MCF 10A (cell line): ENCODE results near the gene WNT3. TPM values are rescaled to one million over a fixed set of nuclear protein-coding genes. Genes with fewer than 3 reads are reported as not detected.

Source experiments
- BruUV-seq: library from RNA; stranded (reverse); fragments of 400-500 nt; replicated peaks from 2 replicates; lab custom pipeline; 2021; lab: Mats Ljungman, UMichigan
- CTCF ChIA-PET: fragments of 300-600 bp; sonication (Branson Sonifier 250); formaldehyde crosslinking; extraction: SDS; loops from one replicate; lab custom pipeline; 2021; ENCODE audit warnings: antibody characterized with exemption, inconsistent platforms; lab: Yijun Ruan, JAX
- POLR2A ChIA-PET: fragments of 300-600, 350-650 bp; sonication (Branson Sonifier 250); formaldehyde crosslinking; extraction: SDS; loops from one replicate; lab custom pipeline; 2020; ENCODE audit warnings: antibody characterized with exemption, inconsistent platforms; lab: Yijun Ruan, JAX
- DNase-seq: peaks from one replicate; pipeline ENCODE4 v3.0.0-alpha.2; 2018; ENCODE audit not compliant: unreplicated experiment
- H3K27ac Mint-ChIP-seq: one replicate; pipeline ENCODE4 v1.8.0; 2022; ENCODE audit warnings: mild to moderate bottlenecking, low read depth, mixed read lengths; ENCODE audit not compliant: unreplicated experiment
- H3K27me3 Mint-ChIP-seq: one replicate; pipeline ENCODE4 v1.8.0; 2022; ENCODE audit warnings: mixed read lengths; ENCODE audit not compliant: insufficient read depth, unreplicated experiment
- H3K36me3 Mint-ChIP-seq: one replicate; pipeline ENCODE4 v1.8.0; 2022; ENCODE audit warnings: mild to moderate bottlenecking, moderate library complexity, mixed read lengths; ENCODE audit not compliant: insufficient read depth, unreplicated experiment
- H3K4me1 Mint-ChIP-seq: one replicate; pipeline ENCODE4 v1.8.0; 2022; ENCODE audit warnings: mixed read lengths; ENCODE audit not compliant: insufficient read depth, unreplicated experiment
- H3K4me3 Mint-ChIP-seq: one replicate; pipeline ENCODE4 v1.8.0; 2022; ENCODE audit warnings: mild to moderate bottlenecking, moderate library complexity, mixed read lengths; ENCODE audit not compliant: unreplicated experiment
- H3K9me3 Mint-ChIP-seq: one replicate; pipeline ENCODE4 v1.8.0; 2022; ENCODE audit warnings: mixed read lengths; ENCODE audit not compliant: unreplicated experiment
- intact Hi-C: fragments of 100-400 bp; cut with micrococcal nuclease; formaldehyde crosslinking; loops from 2 replicates; pipeline ENCODE4 v1.14.1; 2022
- total RNA-seq: library from RNA; stranded (reverse); gene quantifications from 2 replicates; pipeline ENCODE4 v1.2.3, GENCODE V29; 2022
- TF ChIP-seq, protein P1 (sequence below): fragments of 200-600 bp; IDR thresholded peaks from one replicate; pipeline ENCODE4 v1.8.0; 2022; ENCODE audit warnings: antibody characterized with exemption, mild to moderate bottlenecking; ENCODE audit not compliant: unreplicated experiment

WNT3 gene
- total RNA-seq, 1 experiment from 2014 or later, result 2.4 TPM

DNA sequence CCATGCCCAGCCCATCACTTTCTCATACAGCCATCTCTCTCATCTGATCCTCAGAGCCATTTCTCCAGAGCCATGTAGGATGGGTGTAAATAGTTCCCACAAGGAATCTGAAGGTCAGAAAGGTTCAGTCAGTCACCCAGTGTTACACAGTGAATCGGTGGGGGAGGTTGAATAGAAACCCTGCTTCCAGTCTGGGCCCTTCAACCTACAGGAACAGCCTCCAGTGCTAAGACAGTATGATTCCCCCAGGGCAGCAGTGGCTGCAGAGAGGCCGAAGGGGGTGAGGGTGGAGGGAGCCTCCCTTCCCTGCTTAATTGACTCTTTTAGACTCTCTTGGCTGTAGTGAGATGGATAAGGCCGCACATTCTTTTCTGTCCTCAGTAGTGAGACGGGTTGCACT, 36.5 kb upstream of the WNT3 start:
- CTCF ChIA-PET, result no interaction called here
- POLR2A ChIA-PET, result no interaction called here

DNA sequence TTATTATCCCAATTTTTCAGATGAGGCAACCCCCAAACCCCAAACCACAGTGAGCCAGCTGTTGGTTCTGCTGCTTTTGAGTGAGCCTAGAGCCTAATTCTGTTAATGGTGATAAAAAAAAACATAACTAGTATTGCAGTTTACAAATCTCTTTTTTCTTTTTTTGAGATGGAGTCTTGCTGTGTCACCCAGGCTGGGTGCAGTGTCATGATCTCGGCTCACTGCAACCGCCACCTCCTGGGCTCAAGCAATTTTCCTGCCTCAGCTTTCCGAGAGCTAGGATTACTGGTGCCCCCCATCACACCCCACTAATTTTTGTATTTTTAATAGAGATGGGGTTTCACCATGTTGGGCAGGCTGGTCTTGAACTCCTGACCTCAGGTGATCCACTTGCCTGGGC, 36.0 kb upstream of the WNT3 start:
- TF ChIP-seq, protein P1, sequence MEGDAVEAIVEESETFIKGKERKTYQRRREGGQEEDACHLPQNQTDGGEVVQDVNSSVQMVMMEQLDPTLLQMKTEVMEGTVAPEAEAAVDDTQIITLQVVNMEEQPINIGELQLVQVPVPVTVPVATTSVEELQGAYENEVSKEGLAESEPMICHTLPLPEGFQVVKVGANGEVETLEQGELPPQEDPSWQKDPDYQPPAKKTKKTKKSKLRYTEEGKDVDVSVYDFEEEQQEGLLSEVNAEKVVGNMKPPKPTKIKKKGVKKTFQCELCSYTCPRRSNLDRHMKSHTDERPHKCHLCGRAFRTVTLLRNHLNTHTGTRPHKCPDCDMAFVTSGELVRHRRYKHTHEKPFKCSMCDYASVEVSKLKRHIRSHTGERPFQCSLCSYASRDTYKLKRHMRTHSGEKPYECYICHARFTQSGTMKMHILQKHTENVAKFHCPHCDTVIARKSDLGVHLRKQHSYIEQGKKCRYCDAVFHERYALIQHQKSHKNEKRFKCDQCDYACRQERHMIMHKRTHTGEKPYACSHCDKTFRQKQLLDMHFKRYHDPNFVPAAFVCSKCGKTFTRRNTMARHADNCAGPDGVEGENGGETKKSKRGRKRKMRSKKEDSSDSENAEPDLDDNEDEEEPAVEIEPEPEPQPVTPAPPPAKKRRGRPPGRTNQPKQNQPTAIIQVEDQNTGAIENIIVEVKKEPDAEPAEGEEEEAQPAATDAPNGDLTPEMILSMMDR, result no peak
- POLR2A ChIA-PET, result interaction anchor here (0.8 kb wide), 1 partner anchor 17 kb away, joined by 6 read pairs; no protein-coding TSS in a partner anchor

More for the DNA sequence above, 36.5 kb upstream of the WNT3 start:
- DNase-seq, result no peak
- Mint-ChIP-seq H3K36me3 (no peaks in the 10 kb centered on the region), H3K27me3 (peaks cover 31% of the 10 kb centered on the region), H3K27ac (no peak overlapping the region), H3K9me3 (no peaks in the 10 kb centered on the region), H3K4me3 (no peak overlapping the region), H3K4me1 (no peaks in the 10 kb centered on the region)
- intact Hi-C loops, result no loop called here
- TF ChIP-seq, protein P1, result no peak
- BruUV-seq, result no TSS peak

DNA sequence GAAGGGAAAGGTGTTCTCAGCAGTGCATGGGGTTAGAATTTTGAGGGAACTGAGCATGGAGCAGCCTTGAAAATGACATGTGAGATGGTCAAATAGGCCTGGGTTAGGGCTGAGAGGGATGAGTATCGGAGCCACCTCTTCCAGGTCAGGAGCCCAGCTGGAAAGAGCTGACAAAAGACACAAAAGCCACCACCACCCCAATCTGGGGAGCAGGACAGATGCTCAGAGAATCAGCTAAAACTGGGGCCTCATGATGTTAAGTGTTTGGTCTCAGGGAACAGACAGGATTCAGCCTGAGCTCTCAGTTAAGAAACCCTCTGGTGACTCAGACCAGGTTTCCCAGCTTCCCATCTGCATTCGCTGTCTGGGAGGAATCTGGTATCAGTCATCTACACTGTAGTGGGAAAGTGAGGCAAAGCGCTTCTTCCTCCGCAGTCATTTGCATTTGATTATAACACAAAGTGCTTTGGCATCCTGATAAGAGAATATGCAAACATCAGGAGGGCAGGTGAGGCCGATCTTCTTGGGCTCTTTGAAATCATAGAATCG, 35.5 kb upstream of the WNT3 start:
- POLR2A ChIA-PET, result interaction anchor here (0.8 kb wide), 1 partner anchor 17 kb away, joined by 6 read pairs; no protein-coding TSS in a partner anchor
- DNase-seq, result no peak
- Mint-ChIP-seq H3K36me3 (no peaks in the 10 kb centered on the region), H3K4me3 (no peak overlapping the region), H3K27ac (no peak overlapping the region), H3K9me3 (no peaks in the 10 kb centered on the region), H3K4me1 (no peaks in the 10 kb centered on the region), H3K27me3 (peaks cover 40% of the 10 kb centered on the region)
- BruUV-seq, result no TSS peak
- CTCF ChIA-PET, result interaction anchor here (0.6 kb wide), 1 partner anchor 73 kb away, joined by 4 read pairs; no protein-coding TSS in a partner anchor
- TF ChIP-seq, protein P1, result no peak
- intact Hi-C loops, result no loop called here

More for the DNA sequence above, 36.0 kb upstream of the WNT3 start:
- H3K27me3 Mint-ChIP-seq, result peaks cover 35% of the 10 kb centered on the region
- CTCF ChIA-PET, result no interaction called here
- H3K4me1 Mint-ChIP-seq, result no peaks in the 10 kb centered on the region
- no peaks in the 10 kb centered on the region for H3K9me3 Mint-ChIP-seq
- H3K27ac Mint-ChIP-seq, result no peak overlapping the region
- no peak overlapping the region for H3K4me3 Mint-ChIP-seq
- H3K36me3 Mint-ChIP-seq, result no peaks in the 10 kb centered on the region
- DNase-seq, result no peak
- BruUV-seq, result no TSS peak
- intact Hi-C loops, result no loop called here

DNA sequence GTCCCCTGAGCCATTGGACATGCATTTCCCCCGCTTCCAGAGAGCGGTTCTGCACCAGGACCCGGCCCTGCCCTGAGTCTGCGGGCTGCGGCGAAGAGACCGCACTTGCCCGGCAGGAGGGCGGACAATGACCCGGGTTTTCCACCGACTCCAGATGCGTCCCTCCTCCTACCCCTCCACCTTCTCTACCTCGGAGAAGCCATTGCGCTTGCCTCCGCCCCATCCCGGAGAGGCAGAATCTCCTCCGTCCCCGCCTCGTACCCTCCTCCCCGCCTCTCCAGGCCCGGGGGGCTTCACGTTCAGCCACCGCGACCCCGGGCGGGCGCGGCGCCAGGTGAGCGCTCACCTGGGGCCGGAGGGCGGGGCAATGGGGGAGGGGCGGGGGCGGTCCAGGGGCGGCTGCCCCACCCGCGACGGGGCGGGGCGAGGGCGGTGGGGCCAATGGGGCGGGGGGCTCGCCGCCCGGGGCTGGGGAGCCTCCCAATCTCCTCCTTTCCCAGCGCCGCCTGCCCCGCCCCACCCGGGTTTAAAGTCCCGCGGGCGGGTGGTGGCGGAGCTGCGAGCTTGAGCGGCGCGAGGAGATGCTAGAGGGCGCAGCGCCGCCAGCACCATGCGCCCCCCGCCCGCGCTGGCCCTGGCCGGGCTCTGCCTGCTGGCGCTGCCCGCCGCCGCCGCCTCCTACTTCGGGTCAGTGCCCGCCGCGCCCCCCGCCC, 32.7 kb upstream of the WNT3 start, which contains the start of gene WNT9B:
Gene WNT9B, plus strand, starts transcription at position 555 of the 713 bp plus-strand sequence. Its CDS starts 56 bp downstream, at position 611.
- intact Hi-C loops, result no loop called here
- Mint-ChIP-seq H3K9me3 (no peaks in the 10 kb centered on the region), H3K36me3 (no peaks in the 10 kb centered on the region), H3K27me3 (peaks cover 67% of the 10 kb centered on the region), H3K4me1 (no peaks in the 10 kb centered on the region), H3K4me3 (no peak within 1 kb of the TSS), H3K27ac (no peak within 1 kb of the TSS)
- no TSS peak for BruUV-seq
- no peak for DNase-seq
- CTCF ChIA-PET, result no interaction called here
- POLR2A ChIA-PET, result no interaction called here
- TF ChIP-seq, protein P1, result no peak
